T follicular helper cell (primary cell): Measurements from ENCODE around the gene GADD45G.

Experiments used
- DNase-seq: peaks from one replicate; pipeline ENCODE4 v3.0.0-alpha.2; 2020; ENCODE audit warnings: low read depth

GADD45G gene

DNA sequence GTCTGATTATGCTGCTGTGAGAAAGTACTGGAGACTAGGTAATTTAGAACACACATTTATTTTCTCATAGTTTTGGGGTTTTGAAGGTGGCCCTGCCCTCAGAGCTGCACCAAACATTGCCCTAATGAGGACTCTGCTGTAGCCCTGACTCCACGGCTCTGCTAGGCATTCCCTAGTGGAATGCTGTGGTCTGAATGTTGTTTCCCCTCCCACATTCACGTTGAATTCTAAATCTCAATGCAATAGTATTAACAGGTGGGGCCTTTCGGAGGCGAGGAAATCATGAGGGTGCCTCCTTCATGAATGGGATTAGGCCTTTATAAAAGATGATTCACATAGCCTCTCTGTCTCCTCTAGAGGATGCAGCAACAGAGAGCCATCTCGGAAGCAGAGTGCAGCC lies 25.7 kb downstream of the GADD45G start:
- DNase-seq: no peak

DNA sequence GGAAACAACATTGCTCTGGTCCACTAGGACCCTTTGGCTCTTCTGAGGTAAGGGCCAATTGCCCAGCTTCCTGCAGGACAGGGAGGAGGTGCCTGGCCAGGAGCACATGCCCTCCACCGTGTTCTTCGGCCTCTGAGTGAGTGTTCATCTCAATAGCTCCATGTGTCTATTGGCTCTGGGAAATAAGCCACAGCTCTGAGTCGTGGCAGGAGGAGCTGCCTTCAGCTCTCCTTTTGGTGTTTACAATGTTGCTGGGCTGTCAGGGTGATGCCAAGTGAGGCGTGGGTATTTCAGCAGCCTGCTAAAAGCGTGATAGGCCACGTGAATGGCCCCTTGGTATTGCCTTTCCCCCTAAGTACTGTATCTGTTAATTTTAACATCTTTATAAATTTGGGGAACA lies 26.6 kb downstream of the GADD45G start:
- DNase-seq: no peak

DNA sequence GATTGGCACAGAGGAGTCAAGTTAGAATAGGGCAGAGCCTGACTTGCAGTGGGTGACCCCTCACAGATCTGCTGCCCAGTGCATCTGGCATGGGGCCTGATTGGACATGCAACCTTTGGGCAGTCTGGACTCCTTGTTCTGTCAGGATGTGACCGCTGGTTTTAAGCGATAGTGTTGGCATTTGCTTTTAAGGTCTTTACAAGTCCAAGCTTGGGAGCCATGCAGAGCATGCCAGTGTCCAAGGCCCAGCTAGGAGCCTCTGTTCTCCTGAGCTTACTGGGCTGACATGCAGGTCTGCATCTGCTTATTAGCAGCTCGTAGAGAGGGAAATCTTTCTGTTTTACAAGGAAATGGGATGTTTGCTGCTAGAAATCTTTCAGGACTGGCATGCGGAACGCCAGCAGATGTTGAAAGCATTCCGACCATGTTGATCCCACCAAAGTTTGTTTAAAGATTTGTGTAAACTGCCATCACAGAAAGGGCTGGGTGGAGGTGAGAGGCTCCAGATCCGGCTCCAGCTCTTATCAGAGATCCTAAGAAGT lies 27.5 kb downstream of the GADD45G start:
- no peak for DNase-seq

DNA sequence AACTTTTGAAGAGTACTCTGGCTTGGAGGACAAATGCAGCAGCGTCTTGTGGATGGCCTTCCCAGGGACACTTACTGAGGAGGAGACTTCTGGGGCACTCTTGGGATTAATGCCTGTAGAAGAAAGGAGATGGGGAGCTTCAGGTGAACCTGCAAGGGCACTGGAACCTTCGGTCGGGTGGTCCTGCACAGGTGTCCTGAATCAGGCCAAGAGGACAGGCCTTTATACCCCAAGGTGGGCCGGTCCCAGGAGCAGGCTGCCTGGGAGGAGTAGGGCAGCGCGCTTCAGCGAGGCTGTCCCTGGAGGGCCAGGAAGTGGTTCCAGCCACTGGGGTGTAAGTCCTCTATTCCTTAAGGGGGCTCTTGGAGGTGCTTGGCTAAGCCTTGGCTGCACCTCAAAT lies 27.9 kb downstream of the GADD45G start:
- no peak for DNase-seq

DNA sequence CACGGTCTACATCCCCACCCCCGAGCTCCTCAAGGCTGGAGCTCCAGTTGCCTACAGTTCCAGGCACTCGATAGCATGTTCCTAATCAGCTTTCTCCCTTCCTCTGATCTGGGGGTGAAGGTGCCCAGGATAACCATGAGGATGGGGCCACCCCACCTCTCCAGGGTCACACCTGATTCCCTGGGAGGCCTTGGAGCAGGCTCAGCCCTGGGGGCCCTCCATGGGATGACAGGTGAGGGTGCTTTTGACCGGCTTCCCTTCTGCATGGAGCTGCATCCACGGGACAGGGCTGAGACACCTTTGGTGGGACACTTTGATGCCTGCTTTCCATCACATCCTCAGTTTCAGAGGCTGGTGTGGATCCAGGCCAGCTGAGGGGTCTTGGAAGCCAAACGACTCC lies 28.6 kb downstream of the GADD45G start:
- DNase-seq: no peak

DNA sequence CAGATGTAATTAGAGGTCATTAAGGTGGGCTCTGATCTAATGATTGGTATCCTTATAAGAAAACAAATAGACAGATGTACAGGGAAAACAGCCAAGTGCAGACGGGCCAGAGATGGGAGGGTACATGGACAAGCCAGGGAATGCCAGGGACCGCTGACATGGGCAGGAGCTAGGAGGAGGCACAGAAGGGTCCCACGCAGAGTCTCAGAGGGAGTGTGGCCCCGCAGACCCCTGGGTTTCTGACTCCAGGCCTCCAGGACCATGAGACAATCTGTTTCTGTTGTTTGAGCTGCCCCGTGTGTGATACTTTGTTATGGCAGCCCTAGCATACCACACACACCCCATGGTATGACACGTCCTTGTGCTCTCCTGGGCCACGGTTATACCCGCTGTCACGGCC lies 29.1 kb downstream of the GADD45G start:
- no peak for DNase-seq

DNA sequence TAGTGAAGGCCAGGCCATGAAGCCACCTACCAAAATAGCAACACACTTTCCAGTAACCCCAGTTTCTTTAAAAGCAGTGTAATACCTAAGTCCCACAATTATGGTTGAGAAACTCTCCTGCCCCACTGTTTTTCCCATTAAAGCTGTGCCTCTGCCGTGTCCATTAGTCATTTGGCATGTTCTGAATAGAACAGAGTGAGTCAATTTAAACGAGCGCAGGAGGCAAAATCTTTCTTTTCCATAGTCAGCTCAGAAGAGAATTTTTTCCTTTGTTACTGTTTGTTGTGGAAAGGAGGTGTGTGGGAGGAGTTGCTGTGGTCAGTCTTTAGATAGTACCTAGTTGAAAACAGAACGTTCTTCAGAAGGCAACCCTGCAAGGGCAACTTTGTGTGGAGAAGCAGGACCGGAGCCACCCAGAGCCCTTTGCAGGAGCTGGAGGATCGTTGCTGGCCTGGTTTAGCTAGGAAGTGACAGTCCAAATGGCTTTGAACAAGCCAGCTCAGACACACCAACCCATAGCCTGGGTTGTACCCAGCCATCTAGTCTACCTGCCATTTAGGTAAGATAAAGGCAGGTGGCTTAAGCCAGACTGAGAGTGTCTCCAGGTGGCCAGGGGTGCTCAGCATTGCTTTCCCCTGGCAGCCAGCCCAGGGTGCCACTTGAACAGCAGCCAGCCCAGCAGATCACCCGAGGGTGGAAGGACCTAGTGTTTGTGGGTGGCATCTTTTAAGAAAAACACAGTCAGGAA lies 30.4 kb downstream of the GADD45G start:
- DNase-seq: no peak

DNA sequence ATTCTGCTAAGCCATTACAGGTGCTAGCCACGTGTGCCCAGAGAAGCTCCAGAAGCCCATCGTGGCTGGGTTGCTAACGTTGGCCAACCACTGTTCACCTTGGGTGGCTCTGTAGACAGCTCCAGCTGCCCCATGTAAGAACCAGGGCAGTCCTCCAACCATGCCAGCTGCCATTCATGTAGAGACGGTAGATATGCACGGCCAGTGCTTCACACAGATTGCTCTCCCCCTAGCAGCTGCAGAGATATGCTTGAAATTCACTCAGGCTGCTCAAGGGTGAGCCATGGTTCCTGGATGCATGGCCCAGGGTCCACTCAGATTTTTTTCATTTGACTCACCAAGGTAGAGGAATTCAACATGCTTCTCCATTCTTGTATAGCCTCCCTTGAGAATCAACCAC lies 31.0 kb downstream of the GADD45G start:
- DNase-seq: no peak

DNA sequence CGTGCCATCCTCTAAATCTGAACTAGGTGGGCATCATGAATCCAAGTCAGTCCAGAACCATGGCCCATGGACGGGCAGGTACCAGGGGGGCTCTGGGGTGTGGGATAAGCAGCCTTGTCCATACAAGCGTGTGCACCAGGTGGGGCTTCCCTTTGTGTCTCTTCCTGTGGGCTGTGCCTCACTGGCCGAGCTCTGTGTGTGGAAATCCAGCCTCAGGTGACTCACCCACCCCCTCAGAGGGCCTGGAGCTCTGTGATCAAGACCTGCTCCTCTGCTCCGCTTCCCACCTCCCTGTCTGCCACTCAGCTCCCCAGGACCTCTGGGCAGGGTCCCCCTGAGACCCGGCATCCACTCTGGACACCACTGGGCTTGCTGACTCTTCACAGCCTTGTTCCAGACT lies 33.0 kb downstream of the GADD45G start:
- DNase-seq: no peak

DNA sequence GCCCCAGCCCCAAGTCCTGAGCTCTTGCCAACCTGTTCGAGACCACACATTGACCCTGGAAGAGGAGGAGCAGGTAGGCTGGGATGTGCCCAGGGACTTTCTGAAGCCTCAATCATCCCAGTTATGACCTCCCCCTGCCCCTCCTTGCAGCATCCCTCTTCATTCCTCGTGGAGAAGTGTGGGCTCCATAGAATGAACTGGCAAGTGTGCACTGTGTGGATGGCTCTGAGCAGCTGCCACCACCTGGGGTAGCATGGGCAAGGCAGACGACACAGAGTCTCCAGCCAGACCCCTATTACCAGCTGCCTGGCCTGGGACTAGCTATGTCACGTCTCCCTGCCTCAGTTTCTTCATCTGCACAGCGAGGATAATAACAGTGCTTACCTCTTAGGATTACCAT lies 33.5 kb downstream of the GADD45G start:
- DNase-seq: no peak

DNA sequence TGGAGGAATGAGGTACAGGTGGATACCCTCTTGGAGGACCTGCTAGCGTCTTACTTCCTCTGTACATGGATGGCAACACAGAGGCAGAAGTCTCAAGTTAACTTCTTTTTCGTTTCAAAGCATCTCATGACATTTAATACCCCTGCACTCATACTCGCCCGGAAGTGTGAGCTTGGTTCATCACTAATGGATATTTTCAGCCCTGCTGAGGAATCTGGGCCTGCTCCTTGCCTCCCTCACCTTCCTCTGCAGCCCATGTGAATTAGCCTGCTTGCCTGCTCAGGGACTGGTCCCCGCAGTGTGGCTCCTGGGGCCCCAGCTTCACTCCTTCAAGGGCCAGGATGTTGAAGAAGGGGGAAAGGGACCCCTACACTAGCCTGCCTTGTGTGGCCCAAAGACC lies 34.1 kb downstream of the GADD45G start:
- DNase-seq: no peak

DNA sequence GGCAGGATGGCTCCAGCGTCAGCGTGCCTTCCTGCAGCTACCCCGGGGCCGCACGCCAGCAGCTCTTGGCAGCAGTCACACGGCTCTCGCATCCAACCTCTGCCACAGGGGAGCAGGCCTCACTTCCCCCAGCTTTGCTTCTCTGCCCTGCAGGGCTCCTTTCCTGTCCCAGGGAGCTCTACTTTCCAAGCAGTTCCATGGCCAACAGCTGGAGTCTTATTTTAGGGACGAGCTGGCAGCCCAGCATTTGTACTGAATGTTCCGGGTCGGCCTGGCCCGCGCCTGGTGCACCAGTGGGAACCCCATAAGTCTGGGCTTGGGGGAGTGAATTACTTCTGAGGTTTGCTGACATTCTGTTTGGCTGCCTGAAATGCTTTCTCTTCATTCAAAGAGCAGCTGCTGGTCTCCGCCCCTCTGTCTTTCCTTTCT lies 34.6 kb downstream of the GADD45G start:
- DNase-seq: no peak

DNA sequence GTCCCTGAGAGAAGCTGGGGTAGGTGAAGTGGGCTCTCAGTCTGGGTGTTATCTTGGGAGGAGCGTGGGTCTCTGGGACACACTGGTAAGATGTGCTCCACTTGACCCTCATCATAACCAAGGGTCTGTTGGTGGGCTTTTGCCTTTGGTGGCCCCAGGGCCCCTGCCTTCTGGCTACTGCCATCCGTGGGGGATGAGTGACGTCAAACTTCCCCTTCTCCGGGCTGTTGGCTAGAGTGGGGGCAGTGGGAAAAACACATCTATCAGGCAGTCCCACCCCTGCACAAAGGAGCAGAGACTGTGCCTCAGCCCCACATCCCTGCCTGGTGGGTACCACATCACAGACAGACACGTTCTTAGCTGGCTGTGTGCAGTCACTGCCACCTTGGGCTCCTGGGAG lies 35.1 kb downstream of the GADD45G start:
- no peak for DNase-seq

DNA sequence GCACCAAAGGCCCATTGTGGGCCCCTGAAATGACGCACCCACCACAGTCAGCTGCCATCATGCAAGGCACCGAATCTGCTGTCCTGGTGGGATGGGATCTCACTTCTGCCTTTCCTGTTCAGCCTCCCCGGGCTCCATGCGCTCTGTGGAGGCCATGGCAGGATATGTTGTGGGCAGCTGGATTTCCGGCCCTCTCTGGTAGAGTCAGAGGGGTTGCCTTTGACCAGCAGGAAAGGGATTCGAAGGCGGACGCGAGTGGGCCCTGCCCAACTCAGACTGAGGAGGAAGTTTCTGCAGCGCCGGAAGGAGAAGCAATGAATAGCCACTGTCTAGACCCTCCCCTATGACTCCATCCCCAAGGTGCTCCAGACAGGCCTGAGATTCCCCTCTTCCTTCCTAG lies 35.5 kb downstream of the GADD45G start:
- DNase-seq: no peak

DNA sequence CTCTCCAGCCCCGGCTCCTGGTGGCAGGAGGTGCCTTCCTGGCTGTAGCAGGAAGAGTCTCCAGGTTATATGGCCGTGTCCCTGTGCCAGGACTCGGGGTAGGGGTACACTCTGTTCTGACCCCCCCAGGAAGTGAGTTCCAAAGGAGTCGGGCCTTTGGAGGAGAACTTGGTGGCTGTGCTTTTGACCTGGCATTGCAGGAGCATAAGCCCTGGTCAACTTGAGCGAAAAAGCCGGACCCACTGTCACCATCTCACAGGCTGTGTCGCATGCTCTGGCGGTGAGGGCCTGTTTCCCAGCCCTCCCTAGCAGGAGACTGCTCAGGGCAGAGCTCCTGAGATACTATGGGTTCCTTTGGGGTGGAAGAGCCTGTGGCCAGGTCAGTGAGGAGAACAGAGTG lies 36.0 kb downstream of the GADD45G start:
- no peak for DNase-seq

DNA sequence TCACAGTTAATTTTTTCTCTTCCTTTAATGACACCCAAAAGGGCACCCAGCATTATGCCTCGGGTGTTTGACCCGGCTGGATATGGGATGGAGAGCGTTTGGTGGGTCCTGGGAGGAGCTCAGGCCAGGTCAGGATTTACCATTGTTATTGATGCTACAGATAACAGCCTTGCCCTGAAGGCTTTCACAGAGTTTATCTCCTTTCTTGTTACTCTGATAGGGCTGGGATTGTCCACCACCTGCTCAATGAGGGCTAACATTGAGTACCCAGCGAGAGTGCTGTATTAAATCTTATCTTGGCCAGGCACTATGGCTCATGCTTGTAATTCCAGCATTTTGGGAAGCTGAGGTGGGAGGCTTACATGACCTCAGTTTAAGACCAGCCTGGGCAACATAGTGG lies 37.2 kb downstream of the GADD45G start:
- no peak for DNase-seq

DNA sequence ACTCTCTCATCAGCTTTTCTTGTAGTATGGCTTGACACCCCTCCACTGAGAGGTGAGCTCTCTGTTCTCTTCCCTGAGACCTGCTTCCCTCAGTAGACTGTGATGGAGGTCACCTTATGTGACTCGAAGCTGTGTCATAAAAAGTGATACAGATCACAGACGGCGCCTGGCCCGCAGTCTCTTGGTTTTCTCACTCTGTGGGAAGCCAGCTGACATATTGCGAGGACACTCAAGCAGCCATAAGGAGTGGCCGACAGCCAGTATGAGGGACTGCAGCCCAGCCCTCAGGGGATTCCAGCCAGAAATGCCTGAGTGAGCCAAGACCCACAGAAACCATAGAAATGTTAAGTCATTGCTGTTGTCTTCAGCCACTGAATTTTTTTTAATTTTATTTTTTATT lies 38.0 kb downstream of the GADD45G start:
- no peak for DNase-seq

DNA sequence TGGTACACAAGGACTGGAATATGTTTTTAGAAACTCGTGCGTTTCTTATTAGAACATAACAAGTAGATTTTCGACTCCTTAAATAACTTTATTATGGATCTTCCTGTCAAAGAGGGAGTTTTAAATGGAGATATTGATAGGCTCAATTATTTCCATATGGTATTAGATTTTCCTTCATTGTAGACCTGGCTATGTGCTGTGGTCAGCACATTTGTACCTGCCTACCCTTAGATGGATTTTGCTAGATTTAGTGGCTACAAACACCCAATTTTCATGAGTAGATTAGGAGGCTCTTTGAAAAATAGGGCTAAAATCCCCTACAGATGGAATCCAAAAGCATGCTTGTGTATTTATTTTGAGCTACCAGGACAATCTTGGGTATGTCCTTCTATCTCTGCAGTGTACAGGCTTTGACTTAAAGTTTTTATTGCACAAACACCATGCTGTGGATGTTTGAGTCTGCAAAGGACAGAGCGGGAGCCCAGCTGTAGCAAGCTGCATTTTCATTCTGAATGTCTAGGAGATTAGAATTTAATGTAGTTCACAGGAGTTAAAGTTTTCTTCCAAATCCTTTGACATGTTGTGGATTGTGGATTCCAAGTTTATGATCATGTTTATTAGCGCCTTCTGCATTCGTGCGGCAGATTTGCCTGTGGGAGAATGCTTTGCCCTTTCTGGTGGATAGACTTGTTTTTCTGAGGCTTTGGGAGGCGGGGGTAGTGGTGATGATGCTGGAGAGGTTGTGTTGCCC lies 41.6 kb downstream of the GADD45G start:
- no peak for DNase-seq

DNA sequence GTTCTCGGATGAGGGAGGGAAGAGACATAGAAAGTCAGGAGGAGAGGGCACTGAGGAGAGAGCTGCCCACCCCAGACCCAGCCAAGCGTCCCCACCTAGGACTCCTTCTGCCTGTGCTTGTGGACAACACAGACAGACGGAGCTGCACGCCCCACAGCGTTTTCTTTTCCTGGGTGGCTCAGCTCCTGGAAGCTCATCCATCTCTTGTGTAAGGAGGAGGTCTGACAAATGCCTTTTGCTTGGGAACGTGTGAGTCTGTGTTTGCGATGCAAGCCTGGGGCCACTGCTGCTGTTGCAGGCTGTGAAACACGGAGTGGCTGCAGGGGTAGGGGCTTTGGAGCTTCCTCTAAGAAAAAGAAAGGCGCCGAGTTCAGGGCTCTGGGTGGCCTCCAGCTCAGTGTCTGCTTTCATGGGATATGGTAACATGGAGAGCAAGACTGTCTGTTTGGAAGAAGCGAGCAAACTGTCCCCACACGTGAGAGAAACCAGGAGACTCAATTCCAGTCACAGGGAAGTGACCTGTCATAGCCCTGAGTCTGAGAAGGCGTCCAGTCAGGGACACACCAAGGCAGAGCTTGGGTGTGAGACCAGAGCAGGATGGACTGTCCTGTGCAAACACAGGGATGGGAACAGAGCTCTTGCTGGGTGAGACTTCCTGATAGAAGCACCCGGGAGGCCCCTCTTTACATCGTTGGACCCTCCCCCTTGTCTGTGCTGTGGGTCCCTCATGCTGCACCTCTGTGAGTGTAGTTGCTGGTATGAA lies 42.7 kb downstream of the GADD45G start:
- no peak for DNase-seq

DNA sequence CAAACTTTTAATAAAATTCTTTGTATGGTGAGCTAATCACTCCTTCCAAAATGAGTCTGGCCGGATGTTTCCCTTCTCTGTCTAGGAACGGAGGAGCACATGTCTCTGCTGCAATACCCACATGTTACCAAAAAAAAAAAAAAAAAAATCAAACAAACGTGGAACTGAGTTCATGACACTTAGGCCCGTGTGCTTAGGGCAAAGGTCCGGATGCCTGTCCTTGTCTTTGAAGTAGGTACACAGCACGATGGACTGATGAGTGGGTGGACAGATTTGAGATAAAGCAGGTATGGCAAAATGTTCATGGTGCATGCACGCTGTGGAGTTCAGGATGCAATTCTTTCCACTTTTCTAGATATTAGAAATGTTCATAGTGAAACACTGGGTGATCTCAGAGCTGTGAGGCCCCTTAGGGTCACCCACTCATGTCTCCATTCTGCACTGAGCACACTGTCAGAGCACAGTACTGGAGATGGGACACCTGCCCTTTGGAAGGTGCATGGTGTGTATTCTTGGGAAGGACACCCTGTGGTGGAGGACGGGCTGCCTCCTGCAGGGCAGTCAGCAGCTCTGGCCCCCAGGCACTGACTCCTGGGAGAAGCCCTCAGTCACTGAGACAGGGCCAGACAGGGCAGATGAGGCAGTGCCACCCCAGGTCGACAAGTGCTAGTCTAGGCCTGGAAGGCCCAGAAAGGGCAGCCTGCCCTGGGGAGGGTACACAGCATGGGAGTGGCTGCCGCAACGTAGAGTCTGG lies 43.6 kb downstream of the GADD45G start:
- DNase-seq: no peak

DNA sequence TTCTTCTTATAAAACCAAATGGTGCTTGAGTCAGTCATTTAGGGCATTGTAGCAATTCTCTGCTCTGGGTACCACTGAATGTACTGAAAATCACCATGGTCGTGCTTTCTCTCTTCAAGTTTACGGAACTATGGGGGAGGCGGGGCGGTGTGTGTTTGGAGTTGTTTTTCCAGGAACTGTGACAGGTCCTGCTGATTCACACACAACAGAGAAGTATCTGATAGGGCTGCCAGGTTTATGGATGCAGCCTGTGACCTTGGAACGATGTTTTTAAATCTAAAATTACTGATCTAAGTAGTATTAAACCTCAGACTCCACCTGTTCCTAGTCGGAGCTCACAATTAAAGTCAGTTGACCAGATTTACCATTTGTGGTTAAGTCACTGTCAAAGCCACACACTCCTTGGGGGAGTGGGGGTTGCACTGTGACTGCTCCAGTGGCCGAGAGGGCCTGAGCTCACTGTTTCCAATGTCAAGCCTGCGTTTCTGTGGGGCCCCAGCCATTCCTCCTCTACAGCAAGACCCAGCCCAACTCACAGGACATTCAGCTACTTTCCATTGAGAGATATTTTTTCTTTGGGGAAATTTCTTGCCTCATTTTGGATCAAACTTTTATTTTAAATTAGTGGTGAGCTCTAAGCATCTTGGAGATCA lies 44.4 kb downstream of the GADD45G start:
- DNase-seq: no peak
